ENCODE results near the gene NUFIP2. TPM values are rescaled to one million over a fixed set of nuclear protein-coding genes. Genes with fewer than 3 reads are reported as not detected.

The NUFIP2 gene
- total RNA-seq, 1 experiment from 2014 or later, result 106 TPM

DNA sequence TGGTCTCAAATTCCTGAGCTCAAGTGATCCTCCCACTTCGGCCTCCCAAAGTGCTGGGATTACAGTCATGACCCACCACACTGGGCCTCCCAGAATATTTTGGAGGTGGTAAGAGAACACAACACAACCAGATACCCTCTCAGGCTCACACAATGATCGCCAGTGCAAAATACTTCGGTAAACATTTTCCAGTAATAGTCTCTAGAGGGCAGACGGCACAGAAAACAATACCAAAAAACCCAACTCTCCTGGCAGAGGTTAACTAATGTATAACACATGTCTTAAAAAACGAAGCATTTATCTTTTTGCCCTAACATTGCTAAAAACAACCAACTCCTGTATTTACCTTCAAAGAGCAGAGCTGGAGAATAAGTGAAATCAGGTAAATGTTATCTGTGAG is 10.5 kb downstream of the NUFIP2 start:
- intact Hi-C loops (cut with micrococcal nuclease; ENCODE audit: unreplicated experiment), result no loop called here
- no peaks in the 10 kb centered on the region for H3K27me3 ChIP-seq (ENCODE audit: control insufficient read depth, insufficient read depth, low read length)
- ChIA-PET CTCF (no interaction called here), POLR2A (no interaction called here)
- BruUV-seq (replicated peaks), result no TSS peak
- no peak for TF ChIP-seq POLR2AphosphoS5 (IDR thresholded peaks at IDR 0.05; ENCODE audit: low read depth, low read length)
- TF ChIP-seq, protein P1, sequence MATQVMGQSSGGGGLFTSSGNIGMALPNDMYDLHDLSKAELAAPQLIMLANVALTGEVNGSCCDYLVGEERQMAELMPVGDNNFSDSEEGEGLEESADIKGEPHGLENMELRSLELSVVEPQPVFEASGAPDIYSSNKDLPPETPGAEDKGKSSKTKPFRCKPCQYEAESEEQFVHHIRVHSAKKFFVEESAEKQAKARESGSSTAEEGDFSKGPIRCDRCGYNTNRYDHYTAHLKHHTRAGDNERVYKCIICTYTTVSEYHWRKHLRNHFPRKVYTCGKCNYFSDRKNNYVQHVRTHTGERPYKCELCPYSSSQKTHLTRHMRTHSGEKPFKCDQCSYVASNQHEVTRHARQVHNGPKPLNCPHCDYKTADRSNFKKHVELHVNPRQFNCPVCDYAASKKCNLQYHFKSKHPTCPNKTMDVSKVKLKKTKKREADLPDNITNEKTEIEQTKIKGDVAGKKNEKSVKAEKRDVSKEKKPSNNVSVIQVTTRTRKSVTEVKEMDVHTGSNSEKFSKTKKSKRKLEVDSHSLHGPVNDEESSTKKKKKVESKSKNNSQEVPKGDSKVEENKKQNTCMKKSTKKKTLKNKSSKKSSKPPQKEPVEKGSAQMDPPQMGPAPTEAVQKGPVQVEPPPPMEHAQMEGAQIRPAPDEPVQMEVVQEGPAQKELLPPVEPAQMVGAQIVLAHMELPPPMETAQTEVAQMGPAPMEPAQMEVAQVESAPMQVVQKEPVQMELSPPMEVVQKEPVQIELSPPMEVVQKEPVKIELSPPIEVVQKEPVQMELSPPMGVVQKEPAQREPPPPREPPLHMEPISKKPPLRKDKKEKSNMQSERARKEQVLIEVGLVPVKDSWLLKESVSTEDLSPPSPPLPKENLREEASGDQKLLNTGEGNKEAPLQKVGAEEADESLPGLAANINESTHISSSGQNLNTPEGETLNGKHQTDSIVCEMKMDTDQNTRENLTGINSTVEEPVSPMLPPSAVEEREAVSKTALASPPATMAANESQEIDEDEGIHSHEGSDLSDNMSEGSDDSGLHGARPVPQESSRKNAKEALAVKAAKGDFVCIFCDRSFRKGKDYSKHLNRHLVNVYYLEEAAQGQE (IDR thresholded peaks at IDR 0.05; ENCODE audit: insufficient read depth in 1 of 2, low read depth in 2 of 2, low read length in 1 of 2), result no peak
- TF ChIP-seq, protein P2, sequence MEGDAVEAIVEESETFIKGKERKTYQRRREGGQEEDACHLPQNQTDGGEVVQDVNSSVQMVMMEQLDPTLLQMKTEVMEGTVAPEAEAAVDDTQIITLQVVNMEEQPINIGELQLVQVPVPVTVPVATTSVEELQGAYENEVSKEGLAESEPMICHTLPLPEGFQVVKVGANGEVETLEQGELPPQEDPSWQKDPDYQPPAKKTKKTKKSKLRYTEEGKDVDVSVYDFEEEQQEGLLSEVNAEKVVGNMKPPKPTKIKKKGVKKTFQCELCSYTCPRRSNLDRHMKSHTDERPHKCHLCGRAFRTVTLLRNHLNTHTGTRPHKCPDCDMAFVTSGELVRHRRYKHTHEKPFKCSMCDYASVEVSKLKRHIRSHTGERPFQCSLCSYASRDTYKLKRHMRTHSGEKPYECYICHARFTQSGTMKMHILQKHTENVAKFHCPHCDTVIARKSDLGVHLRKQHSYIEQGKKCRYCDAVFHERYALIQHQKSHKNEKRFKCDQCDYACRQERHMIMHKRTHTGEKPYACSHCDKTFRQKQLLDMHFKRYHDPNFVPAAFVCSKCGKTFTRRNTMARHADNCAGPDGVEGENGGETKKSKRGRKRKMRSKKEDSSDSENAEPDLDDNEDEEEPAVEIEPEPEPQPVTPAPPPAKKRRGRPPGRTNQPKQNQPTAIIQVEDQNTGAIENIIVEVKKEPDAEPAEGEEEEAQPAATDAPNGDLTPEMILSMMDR (IDR thresholded peaks at IDR 0.05), result no peak
- no peak for TF ChIP-seq SIN3A (IDR thresholded peaks at IDR 0.05; ENCODE audit: borderline replicate concordance, insufficient read depth, low read depth, low read length)
- TF ChIP-seq TCF7L2 (IDR thresholded peaks at IDR 0.05; ENCODE audit: low read depth, low read length), result no peak
- ATAC-seq (no peak; the same call in 1 of the 2 replicates), DNase-seq (ENCODE audit: low read depth, low spot score) (no peak)
- H3K4me1 ChIP-seq (ENCODE audit: control insufficient read depth, insufficient read depth, low read length), result peaks cover 16% of the 10 kb centered on the region; the same call in 1 of the 2 replicates
- peaks cover 55% of the 10 kb centered on the region for H3K36me3 ChIP-seq (ENCODE audit: control insufficient read depth, insufficient read depth, low read length)
- H3K9me3 ChIP-seq (ENCODE audit: control insufficient read depth, insufficient read depth, low read depth, low read length), result no peaks in the 10 kb centered on the region
- no peak overlapping the region for H3K27ac ChIP-seq (ENCODE audit: low read length)
- no peak overlapping the region for H3K4me3 ChIP-seq (ENCODE audit: low read depth in 2 of 2, low read length in 2 of 2)
- in situ Hi-C loops (cut with HindIII; ENCODE audit: low pct_unique_long_range_greater_than_20kb, low sequenced_read_pairs), result no loop called here

DNA sequence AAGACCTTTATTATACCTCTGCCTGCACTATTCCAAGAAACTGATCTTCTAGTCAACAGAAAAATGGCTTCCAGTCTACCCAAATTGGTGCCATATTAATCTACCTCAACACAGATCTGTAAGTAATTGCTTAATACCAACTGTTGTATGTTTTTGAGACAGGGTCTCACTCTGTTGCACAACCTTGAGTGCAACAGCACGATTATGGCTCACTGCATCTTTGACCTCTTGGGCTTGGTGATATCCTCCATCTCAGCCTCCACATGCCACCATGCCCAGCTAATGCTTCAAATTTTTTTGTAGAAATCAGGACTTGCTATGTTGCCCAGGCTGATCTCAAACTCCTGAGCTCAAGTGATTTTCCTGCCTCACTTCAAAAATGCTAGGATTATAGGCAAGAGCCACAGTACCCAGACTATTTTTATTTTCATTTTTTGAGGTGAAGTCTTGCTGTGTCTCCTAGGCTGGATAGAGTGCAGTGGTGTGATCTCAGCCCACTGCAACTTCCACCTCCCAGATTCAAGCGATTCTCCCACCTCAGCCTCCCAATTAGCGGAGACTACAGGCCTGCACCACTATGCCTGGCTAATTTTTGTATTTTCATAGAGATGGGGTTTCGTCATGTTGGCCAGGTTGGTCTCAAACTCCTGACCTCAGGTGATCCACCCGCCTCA is 14.4 kb downstream of the NUFIP2 start:
- Histone ChIP-seq H3K36me3 (ENCODE audit: control insufficient read depth, insufficient read depth, low read length) (peaks cover 32% of the 10 kb centered on the region), H3K27me3 (ENCODE audit: control insufficient read depth, insufficient read depth, low read length) (no peaks in the 10 kb centered on the region), H3K27ac (ENCODE audit: low read length) (no peak overlapping the region), H3K4me3 (ENCODE audit: low read depth in 2 of 2, low read length in 2 of 2) (no peak overlapping the region), H3K4me1 (ENCODE audit: control insufficient read depth, insufficient read depth, low read length) (peaks cover 10% of the 10 kb centered on the region), H3K9me3 (ENCODE audit: control insufficient read depth, insufficient read depth, low read depth, low read length) (no peaks in the 10 kb centered on the region)
- ChIA-PET CTCF (interaction anchor here (0.6 kb wide), 1 partner anchor 314 kb away, joined by 6 read pairs; no protein-coding TSS in a partner anchor), POLR2A (no interaction called here)
- no TSS peak for BruUV-seq (replicated peaks)
- TF ChIP-seq POLR2AphosphoS5 (IDR thresholded peaks at IDR 0.05; ENCODE audit: low read depth, low read length) (0 out of 2 replicates have a peak, but pooled peaks have one; percentile 23), SIN3A (IDR thresholded peaks at IDR 0.05; ENCODE audit: borderline replicate concordance, insufficient read depth, low read depth, low read length) (no peak)
- no peak for DNase-seq (ENCODE audit: low read depth, low spot score)
- no peak for ATAC-seq
- in situ Hi-C loops (cut with HindIII; ENCODE audit: low pct_unique_long_range_greater_than_20kb, low sequenced_read_pairs), result no loop called here
- intact Hi-C loops (cut with micrococcal nuclease; ENCODE audit: unreplicated experiment), result no loop called here

DNA sequence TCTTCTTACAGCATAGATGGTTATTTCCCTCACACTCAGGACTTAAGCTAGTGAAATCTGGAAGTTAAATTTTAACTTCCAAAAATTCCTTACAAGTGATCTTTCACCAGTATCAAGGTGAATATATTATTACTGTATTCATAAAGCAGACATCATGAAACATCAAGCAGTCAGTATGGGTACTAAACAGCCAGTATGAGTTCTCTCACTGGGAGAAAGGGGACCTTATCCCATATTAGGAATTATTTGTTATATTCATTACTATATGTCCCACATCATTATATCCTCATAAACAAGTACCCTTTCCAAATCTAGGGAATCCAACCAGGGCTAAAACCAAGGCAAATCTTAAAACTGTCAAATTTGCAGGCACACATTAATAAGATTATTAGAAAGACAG is 15.3 kb downstream of the NUFIP2 start:
- no peaks in the 10 kb centered on the region for H3K27me3 ChIP-seq (ENCODE audit: control insufficient read depth, insufficient read depth, low read length)
- BruUV-seq (replicated peaks), result TSS peak; percentile 27
- DNase-seq (ENCODE audit: low read depth, low spot score) (no peak), ATAC-seq (no peak)
- no peak overlapping the region for H3K4me3 ChIP-seq (ENCODE audit: low read depth in 2 of 2, low read length in 2 of 2)
- in situ Hi-C loops (cut with HindIII; ENCODE audit: low pct_unique_long_range_greater_than_20kb, low sequenced_read_pairs) (no loop called here), intact Hi-C loops (cut with micrococcal nuclease; ENCODE audit: unreplicated experiment) (no loop called here)
- peaks cover 6% of the 10 kb centered on the region for H3K4me1 ChIP-seq (ENCODE audit: control insufficient read depth, insufficient read depth, low read length)
- no peak overlapping the region for H3K27ac ChIP-seq (ENCODE audit: low read length)
- ChIA-PET POLR2A (no interaction called here), CTCF (no interaction called here)
- no peak for TF ChIP-seq TCF7L2 (IDR thresholded peaks at IDR 0.05; ENCODE audit: low read depth, low read length)
- TF ChIP-seq, protein P2 (IDR thresholded peaks at IDR 0.05), result no peak
- TF ChIP-seq SIN3A (IDR thresholded peaks at IDR 0.05; ENCODE audit: borderline replicate concordance, insufficient read depth, low read depth, low read length), result no peak
- no peak for TF ChIP-seq POLR2AphosphoS5 (IDR thresholded peaks at IDR 0.05; ENCODE audit: low read depth, low read length)
- TF ChIP-seq, protein P1 (IDR thresholded peaks at IDR 0.05; ENCODE audit: insufficient read depth in 1 of 2, low read depth in 2 of 2, low read length in 1 of 2), result no peak
- H3K36me3 ChIP-seq (ENCODE audit: control insufficient read depth, insufficient read depth, low read length), result peaks cover 34% of the 10 kb centered on the region
- no peaks in the 10 kb centered on the region for H3K9me3 ChIP-seq (ENCODE audit: control insufficient read depth, insufficient read depth, low read depth, low read length)

All from Panc1 (cell line).